Activated gamma-delta T cell treated with Interleukin-2 at 50 U/mL for 16 hours (primary cell): ENCODE results near the gene FRA10AC1.

Source experiments
- DNase-seq: peaks from one replicate; pipeline ENCODE4 v3.0.0-alpha.2; 2020

FRA10AC1 gene

GRCh38 chr10:93702210-93703001, at the start of gene FRA10AC1:
Gene FRA10AC1 (minus strand): TSS chr10:93702592. CDS start chr10:93700106, 2,486 bp downstream.
- peak; percentile 88 for DNase-seq

GRCh38 chr10:93751832-93752231, 49.4 kb upstream of the FRA10AC1 start:
- DNase-seq, result no peak

GRCh38 chr10:93751124-93751523, 48.7 kb upstream of the FRA10AC1 start:
- DNase-seq, result no peak

GRCh38 chr10:93749218-93749799, 46.9 kb upstream of the FRA10AC1 start:
- no peak for DNase-seq

- no peak for DNase-seq
Observed at GRCh38 chr10:93746844-93747284, 44.5 kb upstream of the FRA10AC1 start.

- DNase-seq, result no peak
Observed at GRCh38 chr10:93745408-93746065, 43.1 kb upstream of the FRA10AC1 start.

- no peak for DNase-seq
Observed at GRCh38 chr10:93742633-93743349, 40.4 kb upstream of the FRA10AC1 start.

GRCh38 chr10:93741367-93741766, 39.0 kb upstream of the FRA10AC1 start:
- no peak for DNase-seq

GRCh38 chr10:93726024-93726423, 23.6 kb upstream of the FRA10AC1 start:
- DNase-seq, result no peak

GRCh38 chr10:93723153-93723552, 20.8 kb upstream of the FRA10AC1 start:
- no peak for DNase-seq

GRCh38 chr10:93722550-93722949, 20.2 kb upstream of the FRA10AC1 start:
- DNase-seq, result no peak

GRCh38 chr10:93719901-93720300, 17.5 kb upstream of the FRA10AC1 start:
- DNase-seq, result no peak

GRCh38 chr10:93718937-93719725, 16.7 kb upstream of the FRA10AC1 start:
- no peak for DNase-seq

GRCh38 chr10:93716766-93717165, 14.4 kb upstream of the FRA10AC1 start:
- no peak for DNase-seq

- no peak for DNase-seq
Observed at GRCh38 chr10:93715345-93715744, 13.0 kb upstream of the FRA10AC1 start.

GRCh38 chr10:93712593-93712992, 10.2 kb upstream of the FRA10AC1 start:
- DNase-seq, result no peak

- DNase-seq, result no peak
Observed at GRCh38 chr10:93711891-93712290, 9.5 kb upstream of the FRA10AC1 start.

GRCh38 chr10:93710333-93710909, 8.0 kb upstream of the FRA10AC1 start:
- DNase-seq, result no peak

- DNase-seq, result no peak
Observed at GRCh38 chr10:93707623-93708022, 5.2 kb upstream of the FRA10AC1 start.

- DNase-seq, result no peak
Observed at GRCh38 chr10:93704451-93704850, 2.1 kb upstream of the FRA10AC1 start.

GRCh38 chr10:93703841-93704240, 1.4 kb upstream of the FRA10AC1 start:
- no peak for DNase-seq

- DNase-seq, result no peak
Observed at GRCh38 chr10:93703066-93703465, 674 bp upstream of the FRA10AC1 start.
